CD4-positive, alpha-beta T cell (primary cell): Measurements from ENCODE around the gene EML2. TPM values are rescaled to one million over a fixed set of nuclear protein-coding genes. Genes with fewer than 3 reads are reported as not detected.

ENCODE experiments used
- ATAC-seq: fragments of 200-7000 bp; cut with Tn5 transposase; one replicate; pipeline ENCODE4 v1.10.0; 2022; ENCODE audit warnings: mild to moderate bottlenecking; ENCODE audit not compliant: poor library complexity
- CTCF ChIA-PET: fragments of 350-600 bp; sonication (Branson Sonifier 250); formaldehyde crosslinking; loops from one replicate; lab custom pipeline; 2021; ENCODE audit warnings: antibody characterized with exemption, inconsistent platforms; lab: Charles Lee
- POLR2A ChIA-PET: fragments of 350-600 bp; sonication (Branson Sonifier 250); formaldehyde crosslinking; loops from one replicate; lab custom pipeline; 2021; ENCODE audit warnings: antibody characterized with exemption, inconsistent platforms; lab: Charles Lee
- DNase-seq, 14 experiments: peaks; one replicate each; pipeline ENCODE4 v3.0.0-alpha.2; 2013 to 2020; ENCODE audit warnings: mixed read lengths in 2 of 14
- H3K27ac ChIP-seq, 2 donors: one replicate each; pipeline versions ENCODE4 v1.5.1 to v1.7.0; 2013; ENCODE audit warnings: low read length in 2 of 2, low read depth in 1 of 2, mild to moderate bottlenecking in 1 of 2
- H3K27me3 ChIP-seq, 2 experiments: 1 replicate in 1 of 2; 2 replicates in 1 of 2; pipeline versions ENCODE4 v1.6.1 to v1.7.0; 2013; ENCODE audit warnings: low read length in 2 of 2, control low read depth in 1 of 2, mild to moderate bottlenecking in 1 of 2, moderate library complexity in 1 of 2; ENCODE audit not compliant: insufficient read depth in 2 of 2, control insufficient read depth in 1 of 2
- H3K36me3 ChIP-seq: one replicate; pipeline ENCODE4 v1.6.1; 2013; ENCODE audit warnings: low read length, control low read depth; ENCODE audit not compliant: insufficient read depth
- H3K4me1 ChIP-seq: one replicate; pipeline ENCODE4 v1.6.1; 2013; ENCODE audit warnings: low read length, control low read depth; ENCODE audit not compliant: insufficient read depth
- H3K4me3 ChIP-seq: one replicate; pipeline ENCODE4 v1.5.1; 2013; ENCODE audit warnings: mild to moderate bottlenecking, low read length, moderate library complexity
- H3K9me3 ChIP-seq, 2 experiments: 1 replicate in 1 of 2; 2 replicates in 1 of 2; pipeline versions ENCODE4 v1.6.1 to v1.7.0; 2013; ENCODE audit warnings: low read length in 2 of 2, mild to moderate bottlenecking in 2 of 2, control low read depth in 1 of 2, moderate library complexity in 1 of 2; ENCODE audit not compliant: control insufficient read depth in 1 of 2, insufficient read depth in 1 of 2
- H3K27ac Mint-ChIP-seq: one replicate; pipeline ENCODE4 v1.8.0; 2020; ENCODE audit warnings: mixed read lengths
- H3K27me3 Mint-ChIP-seq: one replicate; pipeline ENCODE4 v1.8.0; 2021; ENCODE audit warnings: mixed read lengths
- H3K36me3 Mint-ChIP-seq: one replicate; pipeline ENCODE4 v1.8.0; 2021; ENCODE audit warnings: low read depth, mixed read lengths
- H3K4me1 Mint-ChIP-seq: one replicate; pipeline ENCODE4 v1.8.0; 2021; ENCODE audit warnings: low read depth, mixed read lengths
- H3K4me3 Mint-ChIP-seq: one replicate; pipeline ENCODE4 v1.8.0; 2020; ENCODE audit warnings: mild to moderate bottlenecking, mixed read lengths
- H3K9me3 Mint-ChIP-seq: one replicate; pipeline ENCODE4 v1.8.0; 2020; ENCODE audit warnings: mixed read lengths
- intact Hi-C, 2 experiments: fragments of 100-400 bp; cut with DNase I in 1 of 2; cut with micrococcal nuclease in 1 of 2; formaldehyde crosslinking; loops; one replicate each; pipeline versions ENCODE4 v1.15.1 to v1.9.0; 2023 to 2025; cut with DNase I, micrococcal nuclease
- total RNA-seq, 174 experiments: library from RNA in 2 of 174; stranded (reverse) in 2 of 174; gene quantifications; one replicate each; pipeline ENCODE4 v1.2.3 and lab custom pipeline; 2021 to 2026
- TF ChIP-seq, protein P1 (sequence below): fragments of 200-600 bp; IDR thresholded peaks from one replicate; pipeline ENCODE4 v1.8.0; 2022; ENCODE audit warnings: antibody characterized with exemption, mild to moderate bottlenecking

EML2 gene
- total RNA-seq, 2 experiments from 2014 or later: 29.2 to 30.4 TPM

DNA sequence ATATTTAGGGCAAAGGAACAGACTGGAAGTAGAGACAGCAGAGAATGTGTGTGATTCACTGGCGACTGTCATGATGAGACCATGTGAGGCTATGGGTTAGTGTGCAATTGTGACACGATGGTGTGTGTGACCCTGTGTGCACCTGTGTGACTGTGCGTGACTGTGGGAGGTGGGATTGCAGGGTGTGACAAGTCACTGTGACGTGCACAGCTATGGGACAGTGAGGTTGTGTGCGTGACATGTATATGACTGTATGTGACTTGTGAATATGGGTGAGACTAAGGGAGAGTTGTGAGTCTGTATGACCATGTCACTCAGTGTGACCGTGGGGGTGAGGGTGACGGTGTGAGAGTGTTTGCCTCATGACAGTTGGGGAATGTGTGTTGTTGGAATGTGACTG is 25.4 kb upstream of the EML2 start:
- DNase-seq (no peak), ATAC-seq (no peak)
- TF ChIP-seq, protein P1, sequence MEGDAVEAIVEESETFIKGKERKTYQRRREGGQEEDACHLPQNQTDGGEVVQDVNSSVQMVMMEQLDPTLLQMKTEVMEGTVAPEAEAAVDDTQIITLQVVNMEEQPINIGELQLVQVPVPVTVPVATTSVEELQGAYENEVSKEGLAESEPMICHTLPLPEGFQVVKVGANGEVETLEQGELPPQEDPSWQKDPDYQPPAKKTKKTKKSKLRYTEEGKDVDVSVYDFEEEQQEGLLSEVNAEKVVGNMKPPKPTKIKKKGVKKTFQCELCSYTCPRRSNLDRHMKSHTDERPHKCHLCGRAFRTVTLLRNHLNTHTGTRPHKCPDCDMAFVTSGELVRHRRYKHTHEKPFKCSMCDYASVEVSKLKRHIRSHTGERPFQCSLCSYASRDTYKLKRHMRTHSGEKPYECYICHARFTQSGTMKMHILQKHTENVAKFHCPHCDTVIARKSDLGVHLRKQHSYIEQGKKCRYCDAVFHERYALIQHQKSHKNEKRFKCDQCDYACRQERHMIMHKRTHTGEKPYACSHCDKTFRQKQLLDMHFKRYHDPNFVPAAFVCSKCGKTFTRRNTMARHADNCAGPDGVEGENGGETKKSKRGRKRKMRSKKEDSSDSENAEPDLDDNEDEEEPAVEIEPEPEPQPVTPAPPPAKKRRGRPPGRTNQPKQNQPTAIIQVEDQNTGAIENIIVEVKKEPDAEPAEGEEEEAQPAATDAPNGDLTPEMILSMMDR: no peak
- H3K9me3 ChIP-seq: peaks cover 0 to 4% of the 10 kb centered on the region in 2 experiments
- peaks cover 27% of the 10 kb centered on the region for H3K4me1 Mint-ChIP-seq
- H3K4me3 Mint-ChIP-seq: no peak overlapping the region
- no peak overlapping the region for H3K27ac ChIP-seq
- no peaks in the 10 kb centered on the region for H3K36me3 Mint-ChIP-seq
- peaks cover 0 to 4% of the 10 kb centered on the region in 2 experiments for H3K27me3 ChIP-seq
- ChIA-PET POLR2A (no interaction called here), CTCF (no interaction called here)
- no peak overlapping the region for H3K4me3 ChIP-seq
- H3K4me1 ChIP-seq: peaks cover 29% of the 10 kb centered on the region
- intact Hi-C loops: no loop called here
- no peaks in the 10 kb centered on the region for H3K9me3 Mint-ChIP-seq
- H3K27me3 Mint-ChIP-seq: peaks cover 24% of the 10 kb centered on the region
- H3K27ac Mint-ChIP-seq: no peak overlapping the region
- H3K36me3 ChIP-seq: no peaks in the 10 kb centered on the region

DNA sequence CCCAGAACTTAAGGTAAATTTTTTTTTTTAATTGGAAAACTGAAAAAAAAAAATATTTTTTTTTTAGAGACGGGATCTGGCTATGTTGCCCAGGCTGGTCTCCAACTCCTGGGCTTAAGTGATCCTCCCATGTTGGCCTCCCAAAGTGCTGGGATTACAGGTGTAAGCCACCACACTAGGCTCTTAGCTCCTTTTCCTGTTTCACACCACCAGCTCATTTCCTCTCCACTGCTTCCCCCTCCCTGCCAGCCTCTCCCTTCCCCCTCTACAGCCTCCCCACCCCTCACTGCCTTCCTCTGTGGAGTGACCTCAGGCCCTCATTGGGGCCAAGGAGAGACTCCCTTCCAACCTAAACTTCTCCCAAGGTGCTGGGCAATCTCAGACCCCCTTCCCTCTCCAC is 24.6 kb upstream of the EML2 start:
- Histone ChIP-seq H3K4me1 (peaks cover 21% of the 10 kb centered on the region), H3K36me3 (no peaks in the 10 kb centered on the region), H3K27me3 (no peaks in the 10 kb centered on the region), H3K27ac (no peak overlapping the region), H3K9me3 (no peaks in the 10 kb centered on the region), H3K4me3 (no peak overlapping the region)
- ChIA-PET CTCF (no interaction called here), POLR2A (no interaction called here)
- Mint-ChIP-seq H3K36me3 (no peaks in the 10 kb centered on the region), H3K27me3 (peaks cover 20% of the 10 kb centered on the region), H3K9me3 (no peaks in the 10 kb centered on the region), H3K27ac (no peak overlapping the region), H3K4me3 (no peak overlapping the region), H3K4me1 (peaks cover 19% of the 10 kb centered on the region)
- DNase-seq (no peak), ATAC-seq (no peak)
- intact Hi-C loops: no loop called here
- TF ChIP-seq, protein P1: no peak

DNA sequence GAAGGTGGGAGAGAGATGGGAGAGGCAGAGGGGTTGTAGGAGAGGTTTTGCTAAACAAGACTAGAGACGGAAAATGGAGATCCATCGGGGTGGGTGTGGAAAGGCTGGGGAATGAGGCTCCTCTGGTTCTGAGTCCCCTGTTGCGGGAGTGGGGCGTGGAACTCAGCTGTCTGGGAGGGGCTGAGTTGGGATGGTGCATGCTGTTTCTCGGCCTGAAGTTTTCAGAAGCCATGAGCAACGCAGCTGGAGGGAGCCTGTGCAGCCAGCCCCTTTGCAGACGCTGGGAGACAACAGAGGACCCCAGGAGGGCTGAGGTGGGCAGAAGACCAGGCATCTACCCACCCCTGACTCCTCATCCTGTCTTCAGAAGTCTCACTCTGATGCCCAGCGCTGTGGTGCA is 21.4 kb upstream of the EML2 start:
- Mint-ChIP-seq H3K27me3 (peaks cover 13% of the 10 kb centered on the region), H3K9me3 (no peaks in the 10 kb centered on the region), H3K27ac (no peak overlapping the region), H3K36me3 (no peaks in the 10 kb centered on the region), H3K4me3 (no peak overlapping the region), H3K4me1 (peaks cover 5% of the 10 kb centered on the region)
- H3K27ac ChIP-seq: no peak overlapping the region
- peaks cover 7% of the 10 kb centered on the region for H3K4me1 ChIP-seq
- ATAC-seq: no peak
- no peaks in the 10 kb centered on the region for H3K27me3 ChIP-seq
- POLR2A ChIA-PET: no interaction called here
- no peak for DNase-seq
- TF ChIP-seq, protein P1: no peak
- CTCF ChIA-PET: no interaction called here
- no peaks in the 10 kb centered on the region for H3K36me3 ChIP-seq
- H3K9me3 ChIP-seq: no peaks in the 10 kb centered on the region
- intact Hi-C loops: no loop called here
- no peak overlapping the region for H3K4me3 ChIP-seq
